ENCODE data around the gene CD44. TPM values are rescaled to one million over a fixed set of nuclear protein-coding genes. Genes with fewer than 3 reads are reported as not detected.

The CD44 gene
- total RNA-seq, 1 donor from 2014 or later, result 97.3 TPM

- no peak for DNase-seq (ENCODE audit: extremely low read depth, low read depth, low spot score)
Measured at GRCh38 chr11:35250621-35251020, 111.7 kb downstream of the CD44 start.

- no peak for DNase-seq (ENCODE audit: extremely low read depth, low read depth, low spot score)
Measured at GRCh38 chr11:35253237-35253636, 114.3 kb downstream of the CD44 start.

- no peak for DNase-seq (ENCODE audit: extremely low read depth, low read depth, low spot score)
Measured at GRCh38 chr11:35255514-35255913, 116.5 kb downstream of the CD44 start.

- no peak for DNase-seq (ENCODE audit: extremely low read depth, low read depth, low spot score)
Measured at GRCh38 chr11:35256296-35256695, 117.3 kb downstream of the CD44 start.

GRCh38 chr11:35257281-35257680 is 118.3 kb downstream of the CD44 start:
- DNase-seq (ENCODE audit: extremely low read depth, low read depth, low spot score), result no peak

DNA sequence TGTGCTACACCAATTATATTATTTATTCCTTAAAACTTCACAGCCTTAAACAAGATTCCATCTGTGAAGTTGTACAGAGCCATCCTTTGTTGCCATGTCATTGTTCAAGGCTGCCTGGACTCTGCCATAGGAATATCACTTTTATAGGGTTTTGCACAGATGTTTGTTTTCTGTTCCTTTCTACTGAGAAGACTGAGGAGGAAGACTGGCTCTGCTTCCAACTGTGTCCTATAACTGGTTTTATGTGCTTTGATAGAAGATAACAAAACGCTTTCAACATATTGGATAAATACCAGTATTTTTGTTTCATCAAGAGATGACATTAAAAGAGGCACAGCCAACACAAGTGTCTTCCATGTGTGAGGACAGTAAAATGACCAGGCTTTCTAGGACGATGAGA is 120.6 kb downstream of the CD44 start:
- DNase-seq (ENCODE audit: extremely low read depth, low read depth, low spot score), result no peak

- no peak for DNase-seq (ENCODE audit: extremely low read depth, low read depth, low spot score)
Measured at GRCh38 chr11:35260342-35260985, 121.5 kb downstream of the CD44 start.

GRCh38 chr11:35261197-35261596 is 122.2 kb downstream of the CD44 start:
- no peak for DNase-seq (ENCODE audit: extremely low read depth, low read depth, low spot score)

DNA sequence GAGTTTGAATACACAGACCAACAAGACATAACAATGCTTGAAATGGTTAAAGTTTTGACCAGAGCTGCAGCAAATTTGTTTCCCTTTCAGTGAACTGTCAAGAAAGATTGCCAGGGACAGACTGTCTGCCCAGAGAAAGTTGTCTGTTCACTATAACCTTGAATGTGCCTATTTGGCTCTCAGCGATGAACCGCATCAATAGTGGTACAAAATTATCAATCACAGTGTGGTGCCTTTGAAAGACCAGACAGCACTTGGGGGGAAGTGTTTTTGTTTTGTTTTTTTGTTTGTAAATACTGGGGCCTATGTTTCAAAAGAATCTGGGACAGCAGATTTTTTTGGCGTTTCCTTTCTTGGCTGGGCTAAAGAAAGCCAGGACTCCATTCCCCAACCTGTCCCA is 123.1 kb downstream of the CD44 start:
- DNase-seq (ENCODE audit: extremely low read depth, low read depth, low spot score), result no peak

- DNase-seq (ENCODE audit: extremely low read depth, low read depth, low spot score), result no peak
Measured at GRCh38 chr11:35262735-35263134, 123.8 kb downstream of the CD44 start.

DNA sequence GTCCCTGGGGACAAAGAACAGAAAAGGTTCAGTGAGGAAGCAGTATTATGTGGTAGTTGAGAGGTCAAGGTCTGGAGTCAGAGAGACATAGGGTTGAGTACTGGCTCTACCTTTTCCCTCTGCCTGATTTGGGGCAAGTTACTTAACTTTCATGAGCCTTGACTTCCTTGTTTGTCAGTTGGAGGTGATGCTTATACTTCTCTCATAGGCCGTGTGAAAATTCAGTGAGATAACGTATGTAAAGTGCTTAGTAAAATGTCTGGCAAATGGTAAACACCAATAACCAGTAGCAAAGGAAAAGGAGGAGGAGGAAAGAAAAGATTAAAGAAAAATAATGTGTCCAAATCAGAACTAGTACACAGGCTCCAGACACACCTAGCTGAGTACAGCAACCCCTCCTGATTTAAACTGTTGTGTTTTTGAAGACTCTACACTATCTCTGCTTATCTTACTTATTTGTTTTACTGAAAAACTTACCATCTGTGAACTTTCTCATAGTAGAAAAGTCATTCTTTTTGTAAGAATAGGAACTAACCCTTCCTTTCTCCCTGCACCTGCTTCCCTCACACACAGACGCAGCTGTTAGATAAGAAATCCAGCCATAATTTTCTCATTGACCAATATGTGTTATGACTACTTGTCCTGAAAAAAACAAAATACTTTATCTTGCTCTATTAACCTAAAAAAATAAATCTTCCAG is 126.9 kb downstream of the CD44 start:
- DNase-seq (ENCODE audit: extremely low read depth, low read depth, low spot score), result no peak

- DNase-seq (ENCODE audit: extremely low read depth, low read depth, low spot score), result no peak
Measured at GRCh38 chr11:35267504-35267903, 128.5 kb downstream of the CD44 start.

DNA sequence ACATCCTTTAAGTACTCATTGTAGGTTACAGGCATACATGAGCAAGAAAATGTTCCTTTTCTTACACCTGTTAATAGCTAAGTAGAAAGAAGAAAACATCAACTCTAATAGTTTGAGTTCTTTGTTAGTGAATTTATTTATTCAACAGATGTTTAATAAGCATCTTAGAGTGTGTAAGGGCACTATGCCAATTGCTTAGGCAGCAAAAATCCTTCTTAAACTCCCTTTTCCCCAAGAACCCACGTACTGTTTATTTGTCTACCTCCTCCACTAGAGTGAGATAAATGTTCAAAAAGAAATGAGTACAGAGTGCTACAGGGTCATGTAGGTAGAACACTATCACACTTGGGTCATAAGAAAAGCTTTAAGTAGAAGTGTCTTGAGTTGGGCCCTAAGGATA is 131.4 kb downstream of the CD44 start:
- DNase-seq (ENCODE audit: extremely low read depth, low read depth, low spot score), result no peak

GRCh38 chr11:35271031-35271430 is 132.1 kb downstream of the CD44 start:
- no peak for DNase-seq (ENCODE audit: extremely low read depth, low read depth, low spot score)

DNA sequence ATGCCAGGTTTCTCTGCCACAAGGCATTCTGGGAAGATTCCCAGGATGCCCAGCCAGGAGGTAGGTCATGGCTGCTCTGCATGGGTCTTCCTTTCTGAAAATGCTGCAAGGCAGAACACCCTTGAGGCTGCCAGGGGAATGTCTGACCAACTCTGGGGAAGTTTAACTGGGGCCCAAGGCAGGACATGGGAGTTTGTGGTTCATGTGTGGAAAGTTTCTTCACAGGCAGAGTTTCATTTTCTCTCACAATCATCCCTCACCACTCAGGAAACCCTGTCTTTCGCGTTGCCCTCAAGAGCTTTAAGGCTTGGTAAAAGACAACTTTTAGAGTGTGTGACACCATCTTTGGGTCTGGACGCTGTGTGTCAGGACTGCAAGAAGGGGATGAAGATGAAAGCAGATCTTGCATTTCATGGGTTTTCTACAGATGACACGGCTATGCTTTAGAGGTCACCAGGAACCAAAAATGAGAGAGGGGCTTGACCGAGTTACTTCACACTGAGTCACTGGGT is 133.5 kb downstream of the CD44 start:
- no peak for DNase-seq (ENCODE audit: extremely low read depth, low read depth, low spot score)

- DNase-seq (ENCODE audit: extremely low read depth, low read depth, low spot score), result no peak
Measured at GRCh38 chr11:35274909-35275785, 136.2 kb downstream of the CD44 start.

DNA sequence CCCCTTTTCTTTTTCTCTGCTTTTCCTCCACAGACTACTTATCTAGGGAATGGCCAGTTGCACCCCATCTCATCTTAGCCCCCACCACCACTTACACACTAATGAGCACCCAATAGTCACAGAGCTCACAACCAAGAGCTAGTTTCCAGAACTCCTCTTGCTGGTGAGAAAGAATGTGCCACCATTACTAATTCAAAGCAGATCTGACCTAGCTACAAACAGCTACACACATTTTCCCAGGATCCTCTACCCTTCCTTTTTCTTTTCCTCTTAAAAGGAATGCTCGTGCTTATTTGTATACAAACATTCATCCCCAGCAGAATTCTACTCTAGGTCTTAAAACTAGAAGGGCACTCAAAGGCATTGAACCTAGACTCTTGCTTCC is 136.8 kb downstream of the CD44 start:
- no peak for DNase-seq (ENCODE audit: extremely low read depth, low read depth, low spot score)

GRCh38 chr11:35276396-35277145 is 137.6 kb downstream of the CD44 start:
- no peak for DNase-seq (ENCODE audit: extremely low read depth, low read depth, low spot score)

- DNase-seq (ENCODE audit: extremely low read depth, low read depth, low spot score), result no peak
Measured at GRCh38 chr11:35277827-35278226, 138.9 kb downstream of the CD44 start.

GRCh38 chr11:35280727-35281126 is 141.8 kb downstream of the CD44 start:
- no peak for DNase-seq (ENCODE audit: extremely low read depth, low read depth, low spot score)
